ENCODE measurements around the gene AACS.
"Not testable (repeated sequence)": the region's sequence is repeated elsewhere in the genome, so short reads cannot be mapped to it uniquely, and the experiment has no call there.

The AACS gene

GRCh38 chr12:125098676-125099408 is 33.6 kb downstream of the AACS start:
- WGBS, 2 experiments, result 88 to 90% methylated on average over 15 of the region's 15 CpGs
- Histone ChIP-seq H3K27me3 (ENCODE audit: control insufficient read depth, insufficient read depth, low read length, poor library complexity, severe bottlenecking) (no peaks in the 10 kb centered on the region), H3K9me3 (ENCODE audit: control insufficient read depth, low read length) (no peaks in the 10 kb centered on the region), H3K4me1 (ENCODE audit: control insufficient read depth, insufficient read depth, low read length) (no peaks in the 10 kb centered on the region), H3K4me3 (ENCODE audit: insufficient read depth, low read depth, low read length) (no peak overlapping the region), H3K27ac (ENCODE audit: insufficient read depth, low read depth, low read length, poor library complexity, severe bottlenecking) (no peak overlapping the region), H3K36me3 (ENCODE audit: control insufficient read depth, insufficient read depth, low read length) (peaks cover 4% of the 10 kb centered on the region)

GRCh38 chr12:125099409-125099782 is 34.2 kb downstream of the AACS start:
- Histone ChIP-seq H3K9me3 (ENCODE audit: control insufficient read depth, low read length) (no peaks in the 10 kb centered on the region), H3K27ac (ENCODE audit: insufficient read depth, low read depth, low read length, poor library complexity, severe bottlenecking) (no peak overlapping the region), H3K36me3 (ENCODE audit: control insufficient read depth, insufficient read depth, low read length) (peaks cover 4% of the 10 kb centered on the region), H3K4me1 (ENCODE audit: control insufficient read depth, insufficient read depth, low read length) (no peaks in the 10 kb centered on the region), H3K4me3 (ENCODE audit: insufficient read depth, low read depth, low read length) (no peak overlapping the region), H3K27me3 (ENCODE audit: control insufficient read depth, insufficient read depth, low read length, poor library complexity, severe bottlenecking) (no peaks in the 10 kb centered on the region)
- 95 to 97% methylated on average over 7 of the region's 7 CpGs for WGBS, 2 experiments

- Histone ChIP-seq H3K27ac (ENCODE audit: insufficient read depth, low read depth, low read length, poor library complexity, severe bottlenecking) (no peak overlapping the region), H3K4me3 (ENCODE audit: insufficient read depth, low read depth, low read length) (no peak overlapping the region), H3K27me3 (ENCODE audit: control insufficient read depth, insufficient read depth, low read length, poor library complexity, severe bottlenecking) (no peaks in the 10 kb centered on the region), H3K36me3 (ENCODE audit: control insufficient read depth, insufficient read depth, low read length) (peaks cover 4% of the 10 kb centered on the region), H3K4me1 (ENCODE audit: control insufficient read depth, insufficient read depth, low read length) (peaks cover 7% of the 10 kb centered on the region), H3K9me3 (ENCODE audit: control insufficient read depth, low read length) (no peaks in the 10 kb centered on the region)
- 78% methylated on average over 9 of the region's 9 CpGs for WGBS, 2 experiments
These were observed 35.6 kb downstream of the AACS start for GRCh38 chr12:125100551-125101434.

- Histone ChIP-seq H3K4me1 (ENCODE audit: control insufficient read depth, insufficient read depth, low read length) (peaks cover 15% of the 10 kb centered on the region), H3K4me3 (ENCODE audit: insufficient read depth, low read depth, low read length) (no peak overlapping the region), H3K27ac (ENCODE audit: insufficient read depth, low read depth, low read length, poor library complexity, severe bottlenecking) (no peak overlapping the region), H3K36me3 (ENCODE audit: control insufficient read depth, insufficient read depth, low read length) (peaks cover 12% of the 10 kb centered on the region), H3K27me3 (ENCODE audit: control insufficient read depth, insufficient read depth, low read length, poor library complexity, severe bottlenecking) (no peaks in the 10 kb centered on the region), H3K9me3 (ENCODE audit: control insufficient read depth, low read length) (no peaks in the 10 kb centered on the region)
- WGBS, 2 experiments, result 83 to 87% methylated on average over 10 of the region's 10 CpGs
These were observed 39.7 kb downstream of the AACS start for GRCh38 chr12:125104982-125105381.

- Histone ChIP-seq H3K36me3 (ENCODE audit: control insufficient read depth, insufficient read depth, low read length) (peaks cover 12% of the 10 kb centered on the region), H3K9me3 (ENCODE audit: control insufficient read depth, low read length) (no peaks in the 10 kb centered on the region), H3K4me3 (ENCODE audit: insufficient read depth, low read depth, low read length) (no peak overlapping the region), H3K27ac (ENCODE audit: insufficient read depth, low read depth, low read length, poor library complexity, severe bottlenecking) (no peak overlapping the region), H3K4me1 (ENCODE audit: control insufficient read depth, insufficient read depth, low read length) (peaks cover 15% of the 10 kb centered on the region), H3K27me3 (ENCODE audit: control insufficient read depth, insufficient read depth, low read length, poor library complexity, severe bottlenecking) (no peaks in the 10 kb centered on the region)
- 64 to 74% methylated on average over 5 to 6 of the region's 6 CpGs for WGBS, 2 experiments
These were observed 40.4 kb downstream of the AACS start for GRCh38 chr12:125105600-125105999.

- Histone ChIP-seq H3K27me3 (ENCODE audit: control insufficient read depth, insufficient read depth, low read length, poor library complexity, severe bottlenecking) (no peaks in the 10 kb centered on the region), H3K36me3 (ENCODE audit: control insufficient read depth, insufficient read depth, low read length) (peaks cover 9% of the 10 kb centered on the region), H3K27ac (ENCODE audit: insufficient read depth, low read depth, low read length, poor library complexity, severe bottlenecking) (no peak overlapping the region), H3K4me3 (ENCODE audit: insufficient read depth, low read depth, low read length) (no peak overlapping the region), H3K9me3 (ENCODE audit: control insufficient read depth, low read length) (no peaks in the 10 kb centered on the region), H3K4me1 (ENCODE audit: control insufficient read depth, insufficient read depth, low read length) (peaks cover 8% of the 10 kb centered on the region)
- 95 to 96% methylated on average over 14 of the region's 14 CpGs for WGBS, 2 experiments
These were observed 45.6 kb downstream of the AACS start for GRCh38 chr12:125110641-125111360.

GRCh38 chr12:125111403-125111802 is 46.2 kb downstream of the AACS start:
- H3K36me3 ChIP-seq (ENCODE audit: control insufficient read depth, insufficient read depth, low read length), result peaks cover 9% of the 10 kb centered on the region
- 95 to 98% methylated on average over 3 of the region's 3 CpGs for WGBS, 2 experiments

GRCh38 chr12:125112614-125113013 is 47.4 kb downstream of the AACS start:
- H3K27ac ChIP-seq (ENCODE audit: insufficient read depth, low read depth, low read length, poor library complexity, severe bottlenecking); H3K36me3 ChIP-seq (ENCODE audit: control insufficient read depth, insufficient read depth, low read length); H3K27me3 ChIP-seq (ENCODE audit: control insufficient read depth, insufficient read depth, low read length, poor library complexity, severe bottlenecking); H3K9me3 ChIP-seq (ENCODE audit: control insufficient read depth, low read length); H3K4me1 ChIP-seq (ENCODE audit: control insufficient read depth, insufficient read depth, low read length); H3K4me3 ChIP-seq (ENCODE audit: insufficient read depth, low read depth, low read length): not testable (repeated sequence)
- WGBS, 2 experiments, result 96 to 98% methylated on average over 6 of the region's 6 CpGs

More at GRCh38 chr12:125111403-125111802, 46.2 kb downstream of the AACS start:
- no peaks in the 10 kb centered on the region for H3K27me3 ChIP-seq (ENCODE audit: control insufficient read depth, insufficient read depth, low read length, poor library complexity, severe bottlenecking)
- peaks cover 2% of the 10 kb centered on the region for H3K4me1 ChIP-seq (ENCODE audit: control insufficient read depth, insufficient read depth, low read length)
- H3K27ac ChIP-seq (ENCODE audit: insufficient read depth, low read depth, low read length, poor library complexity, severe bottlenecking), result no peak overlapping the region
- no peaks in the 10 kb centered on the region for H3K9me3 ChIP-seq (ENCODE audit: control insufficient read depth, low read length)
- no peak overlapping the region for H3K4me3 ChIP-seq (ENCODE audit: insufficient read depth, low read depth, low read length)

GRCh38 chr12:125113263-125113662 is 48.0 kb downstream of the AACS start:
- WGBS, 2 experiments, result 93 to 97% methylated on average over 8 of the region's 8 CpGs
- no peak overlapping the region for H3K4me3 ChIP-seq (ENCODE audit: insufficient read depth, low read depth, low read length)
- H3K27me3 ChIP-seq (ENCODE audit: control insufficient read depth, insufficient read depth, low read length, poor library complexity, severe bottlenecking), result no peaks in the 10 kb centered on the region
- H3K36me3 ChIP-seq (ENCODE audit: control insufficient read depth, insufficient read depth, low read length), result peaks cover 9% of the 10 kb centered on the region
- no peaks in the 10 kb centered on the region for H3K9me3 ChIP-seq (ENCODE audit: control insufficient read depth, low read length)
- H3K27ac ChIP-seq (ENCODE audit: insufficient read depth, low read depth, low read length, poor library complexity, severe bottlenecking), result no peak overlapping the region
- no peaks in the 10 kb centered on the region for H3K4me1 ChIP-seq (ENCODE audit: control insufficient read depth, insufficient read depth, low read length)

GRCh38 chr12:125113789-125114188 is 48.6 kb downstream of the AACS start:
- Histone ChIP-seq H3K27me3 (ENCODE audit: control insufficient read depth, insufficient read depth, low read length, poor library complexity, severe bottlenecking) (no peaks in the 10 kb centered on the region), H3K4me3 (ENCODE audit: insufficient read depth, low read depth, low read length) (no peak overlapping the region), H3K4me1 (ENCODE audit: control insufficient read depth, insufficient read depth, low read length) (no peaks in the 10 kb centered on the region), H3K9me3 (ENCODE audit: control insufficient read depth, low read length) (no peaks in the 10 kb centered on the region), H3K27ac (ENCODE audit: insufficient read depth, low read depth, low read length, poor library complexity, severe bottlenecking) (no peak overlapping the region), H3K36me3 (ENCODE audit: control insufficient read depth, insufficient read depth, low read length) (peaks cover 9% of the 10 kb centered on the region)
- WGBS, 2 experiments, result 83 to 85% methylated on average over 9 of the region's 9 CpGs

Data from ectodermal cell (in vitro differentiated cells).